ENCODE measurements around the gene KCNH1. TPM values are rescaled to one million over a fixed set of nuclear protein-coding genes. Genes with fewer than 3 reads are reported as not detected.

Gene KCNH1
- total RNA-seq, 1 donor from 2014 or later, result 2.4 TPM

DNA sequence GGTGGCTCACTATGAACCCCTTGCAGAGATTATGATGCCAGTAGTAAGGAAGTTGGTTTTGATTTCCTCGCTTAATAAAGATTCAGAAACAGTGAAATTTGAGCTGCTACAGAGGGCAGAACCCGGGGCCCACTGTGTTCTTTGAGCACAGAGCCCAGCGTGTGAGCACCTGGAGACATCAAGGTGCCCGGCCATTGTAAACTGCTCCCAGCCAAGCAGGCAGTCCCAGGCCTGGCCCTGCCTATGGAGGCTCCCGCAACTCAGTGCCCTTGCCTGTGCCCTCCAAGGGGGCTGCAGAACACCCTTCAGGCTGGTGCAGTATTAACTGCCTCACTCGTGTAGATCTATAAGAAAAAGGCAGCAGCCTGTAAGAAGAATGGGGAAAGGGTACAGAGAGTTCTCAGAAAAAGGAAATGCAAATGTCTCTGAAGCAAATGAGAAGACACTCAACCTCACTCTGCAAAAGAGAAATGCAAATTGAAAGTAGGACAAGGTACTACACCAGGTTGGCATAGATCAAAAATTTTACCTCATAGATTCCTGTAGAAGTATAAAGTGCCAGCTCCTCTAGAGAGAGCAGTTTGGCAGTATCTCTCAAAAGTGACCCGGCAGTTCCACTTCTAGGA is 481.5 kb downstream of the KCNH1 start:
- no peak overlapping the region for H3K27ac Mint-ChIP-seq
- H3K4me3 Mint-ChIP-seq, result no peak overlapping the region
- H3K4me1 Mint-ChIP-seq (ENCODE audit: unreplicated experiment), result peaks cover under 1% of the 10 kb centered on the region
- no peaks in the 10 kb centered on the region for H3K36me3 Mint-ChIP-seq
- peaks cover 6% of the 10 kb centered on the region for H3K9me3 Mint-ChIP-seq
- DNase-seq (ENCODE audit: extremely low spot score, unreplicated experiment), result no peak
- H3K27me3 Mint-ChIP-seq, result no peaks in the 10 kb centered on the region
- TF ChIP-seq, protein P1, sequence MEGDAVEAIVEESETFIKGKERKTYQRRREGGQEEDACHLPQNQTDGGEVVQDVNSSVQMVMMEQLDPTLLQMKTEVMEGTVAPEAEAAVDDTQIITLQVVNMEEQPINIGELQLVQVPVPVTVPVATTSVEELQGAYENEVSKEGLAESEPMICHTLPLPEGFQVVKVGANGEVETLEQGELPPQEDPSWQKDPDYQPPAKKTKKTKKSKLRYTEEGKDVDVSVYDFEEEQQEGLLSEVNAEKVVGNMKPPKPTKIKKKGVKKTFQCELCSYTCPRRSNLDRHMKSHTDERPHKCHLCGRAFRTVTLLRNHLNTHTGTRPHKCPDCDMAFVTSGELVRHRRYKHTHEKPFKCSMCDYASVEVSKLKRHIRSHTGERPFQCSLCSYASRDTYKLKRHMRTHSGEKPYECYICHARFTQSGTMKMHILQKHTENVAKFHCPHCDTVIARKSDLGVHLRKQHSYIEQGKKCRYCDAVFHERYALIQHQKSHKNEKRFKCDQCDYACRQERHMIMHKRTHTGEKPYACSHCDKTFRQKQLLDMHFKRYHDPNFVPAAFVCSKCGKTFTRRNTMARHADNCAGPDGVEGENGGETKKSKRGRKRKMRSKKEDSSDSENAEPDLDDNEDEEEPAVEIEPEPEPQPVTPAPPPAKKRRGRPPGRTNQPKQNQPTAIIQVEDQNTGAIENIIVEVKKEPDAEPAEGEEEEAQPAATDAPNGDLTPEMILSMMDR (conservative IDR thresholded peaks at IDR 0.05), result no peak

DNA sequence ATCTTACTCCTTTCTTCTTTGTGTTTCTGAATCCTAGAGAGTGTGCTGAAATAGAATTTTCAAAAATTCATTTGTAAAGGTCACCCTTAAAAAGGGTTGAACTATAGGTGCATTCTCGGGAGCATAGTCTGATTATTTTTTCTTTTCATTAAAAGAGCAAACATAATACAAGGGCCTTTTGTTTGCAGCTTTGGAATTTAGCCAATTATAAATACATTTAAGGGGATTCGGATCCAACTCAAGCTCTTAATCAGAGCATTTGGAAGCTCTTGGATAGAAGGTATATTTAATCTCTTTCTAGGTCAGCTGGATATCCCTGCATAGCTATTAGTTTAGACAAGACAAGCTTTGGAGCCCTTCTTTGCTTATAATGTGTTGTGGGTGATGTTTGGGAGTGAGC is 483.5 kb downstream of the KCNH1 start:
- TF ChIP-seq, protein P1 (conservative IDR thresholded peaks at IDR 0.05), result no peak
- peaks cover 17% of the 10 kb centered on the region for H3K4me1 Mint-ChIP-seq (ENCODE audit: unreplicated experiment)
- H3K9me3 Mint-ChIP-seq, result peaks cover 6% of the 10 kb centered on the region
- H3K27me3 Mint-ChIP-seq, result no peaks in the 10 kb centered on the region
- no peak overlapping the region for H3K27ac Mint-ChIP-seq
- H3K36me3 Mint-ChIP-seq, result no peaks in the 10 kb centered on the region
- no peak overlapping the region for H3K4me3 Mint-ChIP-seq
- DNase-seq (ENCODE audit: extremely low spot score, unreplicated experiment), result no peak

DNA sequence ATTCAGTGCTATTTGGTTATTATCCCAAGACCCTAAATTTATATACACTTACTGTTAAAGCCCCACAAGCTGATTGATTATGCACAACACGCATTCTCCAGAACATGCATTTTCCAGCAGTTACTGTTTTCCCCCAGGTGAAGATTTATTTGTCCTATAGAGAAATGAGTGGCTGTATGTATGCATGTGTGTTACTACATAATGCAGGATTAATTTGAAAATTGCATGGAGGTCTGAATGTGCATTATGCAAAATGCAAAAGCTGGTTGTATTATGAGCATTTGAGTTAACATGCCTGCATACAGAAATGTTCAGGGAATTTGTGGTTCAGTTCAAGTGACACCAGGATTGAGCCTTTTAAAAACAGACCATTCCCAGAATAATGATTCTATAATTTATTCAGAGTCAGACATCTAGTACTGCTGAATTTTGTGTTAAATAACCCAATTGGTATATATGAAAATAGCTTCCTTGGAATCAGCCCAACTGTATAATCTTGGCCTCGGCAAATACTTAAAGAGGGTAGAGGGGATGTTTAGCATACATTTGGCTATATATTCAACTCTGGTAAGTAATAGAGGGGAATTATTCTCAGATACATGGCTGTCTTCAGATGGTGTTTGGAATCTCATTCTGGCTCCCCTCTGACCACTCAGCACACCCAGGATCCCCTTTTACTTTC is 485.2 kb downstream of the KCNH1 start:
- Mint-ChIP-seq H3K27ac (no peak overlapping the region), H3K36me3 (no peaks in the 10 kb centered on the region), H3K4me3 (no peak overlapping the region), H3K9me3 (peaks cover 2% of the 10 kb centered on the region), H3K27me3 (no peaks in the 10 kb centered on the region), H3K4me1 (ENCODE audit: unreplicated experiment) (peaks cover 17% of the 10 kb centered on the region)
- TF ChIP-seq, protein P1 (conservative IDR thresholded peaks at IDR 0.05), result no peak
- no peak for DNase-seq (ENCODE audit: extremely low spot score, unreplicated experiment)

DNA sequence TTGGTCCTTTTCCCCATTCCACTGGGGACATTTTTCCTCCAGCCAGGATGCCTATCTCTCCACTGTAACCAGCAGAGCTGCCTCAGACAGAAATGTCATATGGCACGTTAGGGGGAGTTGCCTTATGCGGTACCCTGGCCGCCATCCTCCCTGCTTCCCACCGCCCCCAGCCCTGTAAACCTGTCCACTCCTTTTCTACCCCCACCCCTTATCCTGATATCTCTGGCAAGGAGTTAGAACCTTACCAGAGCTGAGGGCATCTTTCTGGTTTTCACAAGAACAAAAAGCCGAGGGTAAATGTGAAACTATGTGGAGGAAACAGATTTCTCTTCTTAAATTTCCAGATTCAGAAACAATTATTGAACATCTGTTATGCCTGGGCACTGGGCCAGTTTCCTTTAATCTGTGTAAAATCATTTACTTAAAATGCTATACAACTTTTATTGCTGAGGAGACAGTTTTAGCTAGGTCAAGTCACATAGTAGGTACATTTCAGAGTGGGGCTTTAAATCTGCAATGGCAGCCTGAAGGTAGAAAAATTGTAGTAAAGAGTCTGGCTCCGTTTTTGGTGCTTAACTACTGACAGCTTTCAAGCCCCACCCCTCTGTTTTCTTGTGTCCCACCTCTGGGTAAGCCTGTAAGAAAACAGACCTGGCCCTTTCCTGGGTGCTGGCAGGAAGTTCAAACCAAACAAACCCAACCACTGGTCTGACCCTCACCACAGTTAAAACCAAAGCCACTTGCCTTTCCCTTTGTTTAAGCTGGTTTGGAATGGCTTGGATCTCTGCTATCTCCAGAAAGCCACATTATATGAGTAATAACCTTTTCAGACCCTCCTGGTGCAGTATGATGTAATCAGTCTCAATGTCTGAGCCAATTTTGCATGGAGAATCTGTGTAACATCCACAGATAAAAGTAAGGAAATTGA is 486.3 kb downstream of the KCNH1 start:
- Mint-ChIP-seq H3K27ac (no peak overlapping the region), H3K4me3 (no peak overlapping the region), H3K9me3 (no peaks in the 10 kb centered on the region), H3K36me3 (no peaks in the 10 kb centered on the region), H3K4me1 (ENCODE audit: unreplicated experiment) (peaks cover 17% of the 10 kb centered on the region), H3K27me3 (no peaks in the 10 kb centered on the region)
- TF ChIP-seq, protein P1 (conservative IDR thresholded peaks at IDR 0.05), result no peak
- DNase-seq (ENCODE audit: extremely low spot score, unreplicated experiment), result no peak

DNA sequence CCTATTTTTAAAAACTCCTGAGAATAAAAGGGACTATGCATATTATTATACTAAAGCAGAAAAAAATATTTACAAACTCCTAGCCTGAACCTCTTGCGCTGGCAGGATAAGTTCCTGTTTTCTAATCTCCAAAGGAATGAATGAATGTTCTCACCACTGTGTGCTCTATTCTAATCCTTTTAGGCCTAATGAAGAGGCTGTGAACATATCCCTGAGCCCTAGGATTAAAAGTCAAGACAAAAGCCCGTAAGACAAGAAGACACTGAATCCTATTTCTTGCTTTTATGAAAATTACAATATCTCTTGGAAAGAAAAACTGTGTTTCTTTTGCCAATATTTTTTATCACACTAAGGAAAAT is 487.7 kb downstream of the KCNH1 start:
- Mint-ChIP-seq H3K4me1 (ENCODE audit: unreplicated experiment) (peaks cover 17% of the 10 kb centered on the region), H3K4me3 (no peak overlapping the region), H3K9me3 (no peaks in the 10 kb centered on the region), H3K36me3 (no peaks in the 10 kb centered on the region), H3K27ac (no peak overlapping the region), H3K27me3 (no peaks in the 10 kb centered on the region)
- TF ChIP-seq, protein P1 (conservative IDR thresholded peaks at IDR 0.05), result no peak
- no peak for DNase-seq (ENCODE audit: extremely low spot score, unreplicated experiment)

All from type B pancreatic cell (in vitro differentiated cells).